Hematopoietic multipotent progenitor cell treated with erythropoietin and hydrocortisone succinate and interleukin-3 and kit ligand, for 15 days (in vitro differentiated cells): ENCODE data around the gene OPA1.

ENCODE experiments used
- DNase-seq: peaks from one replicate; pipeline ENCODE4 v3.0.0-alpha.2; 2015; ENCODE audit warnings: low spot score

Gene OPA1

DNA sequence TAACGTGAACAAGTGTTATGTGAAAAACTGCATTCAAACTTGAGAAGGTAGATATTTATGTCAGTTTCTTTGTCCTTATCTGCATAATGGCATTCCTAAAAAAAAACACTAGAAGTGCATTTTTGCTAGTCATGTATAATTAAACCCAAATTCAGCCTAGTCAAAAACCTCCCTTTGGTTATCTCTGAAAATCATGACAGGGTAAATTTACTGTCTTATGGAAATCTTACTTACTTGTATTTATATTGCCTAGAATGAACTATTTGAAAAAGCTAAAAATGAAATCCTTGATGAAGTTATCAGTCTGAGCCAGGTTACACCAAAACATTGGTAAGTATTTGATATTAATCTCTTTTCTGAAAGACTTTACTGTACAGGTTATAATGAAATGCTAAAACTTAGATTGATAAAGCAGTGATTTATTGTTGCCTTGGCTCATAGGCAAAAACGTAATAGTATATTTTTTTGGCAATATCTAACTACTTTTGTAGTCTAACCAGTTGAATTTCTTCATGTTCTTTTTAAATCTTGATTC is 55.6 kb downstream of the OPA1 start:
- DNase-seq = no peak

DNA sequence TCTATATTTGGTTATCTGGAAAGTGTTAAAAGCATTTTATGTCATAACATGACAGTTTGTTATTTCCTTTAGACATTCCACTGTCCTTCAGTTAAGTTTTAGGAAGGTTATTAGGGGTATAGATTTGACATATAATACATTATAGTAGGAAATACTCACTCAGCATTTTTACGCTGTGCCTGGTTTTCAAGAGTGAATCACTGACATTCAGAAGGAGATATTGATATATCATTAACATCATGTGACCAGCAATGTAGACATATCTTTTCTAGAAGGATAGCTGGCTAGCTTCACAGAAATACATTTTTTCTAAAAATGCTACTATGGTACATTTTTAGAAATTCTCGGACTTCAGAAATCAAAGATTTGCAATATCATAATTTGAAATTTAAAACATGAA is 57.6 kb downstream of the OPA1 start:
- DNase-seq = no peak

- DNase-seq = peak; percentile 63
Observed at GRCh38 chr3:193655831-193656433, 62.9 kb downstream of the OPA1 start.

- peak; percentile 88 for DNase-seq
Observed at GRCh38 chr3:193656445-193656844, 63.4 kb downstream of the OPA1 start.

DNA sequence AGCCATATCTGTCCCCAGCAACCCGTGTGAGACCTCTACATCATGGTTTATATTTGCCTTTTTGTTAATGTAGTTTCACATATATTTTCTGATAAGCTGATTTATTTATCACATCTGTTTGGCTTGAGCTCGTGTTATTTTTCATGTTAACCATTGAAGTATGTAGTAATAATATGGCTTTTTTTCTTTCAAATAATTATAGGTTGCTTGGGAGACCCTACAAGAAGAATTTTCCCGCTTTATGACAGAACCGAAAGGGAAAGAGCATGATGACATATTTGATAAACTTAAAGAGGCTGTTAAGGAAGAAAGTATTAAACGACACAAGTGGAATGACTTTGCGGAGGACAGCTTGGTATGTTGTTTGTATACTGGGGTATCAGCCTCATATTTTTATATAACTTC is 63.9 kb downstream of the OPA1 start:
- DNase-seq = peak; percentile 70

DNA sequence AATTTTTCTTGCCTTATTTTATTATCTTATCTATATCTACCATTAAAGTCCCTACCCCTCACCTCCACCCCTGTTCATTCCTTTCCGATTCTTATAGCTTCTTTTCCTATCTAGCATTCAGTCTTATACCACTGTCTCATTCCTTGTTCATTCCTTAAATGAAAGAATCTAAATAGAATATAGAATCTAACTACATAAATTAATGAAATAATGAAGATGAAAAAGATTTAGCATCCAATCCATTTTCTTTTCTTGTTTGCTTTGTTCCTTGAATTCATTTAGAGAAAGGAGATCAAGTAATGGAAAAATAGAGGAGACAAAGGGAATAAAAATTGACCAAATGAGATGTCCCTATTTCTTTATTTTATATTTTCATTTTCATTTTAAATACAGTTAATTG is 67.2 kb downstream of the OPA1 start:
- no peak for DNase-seq

DNA sequence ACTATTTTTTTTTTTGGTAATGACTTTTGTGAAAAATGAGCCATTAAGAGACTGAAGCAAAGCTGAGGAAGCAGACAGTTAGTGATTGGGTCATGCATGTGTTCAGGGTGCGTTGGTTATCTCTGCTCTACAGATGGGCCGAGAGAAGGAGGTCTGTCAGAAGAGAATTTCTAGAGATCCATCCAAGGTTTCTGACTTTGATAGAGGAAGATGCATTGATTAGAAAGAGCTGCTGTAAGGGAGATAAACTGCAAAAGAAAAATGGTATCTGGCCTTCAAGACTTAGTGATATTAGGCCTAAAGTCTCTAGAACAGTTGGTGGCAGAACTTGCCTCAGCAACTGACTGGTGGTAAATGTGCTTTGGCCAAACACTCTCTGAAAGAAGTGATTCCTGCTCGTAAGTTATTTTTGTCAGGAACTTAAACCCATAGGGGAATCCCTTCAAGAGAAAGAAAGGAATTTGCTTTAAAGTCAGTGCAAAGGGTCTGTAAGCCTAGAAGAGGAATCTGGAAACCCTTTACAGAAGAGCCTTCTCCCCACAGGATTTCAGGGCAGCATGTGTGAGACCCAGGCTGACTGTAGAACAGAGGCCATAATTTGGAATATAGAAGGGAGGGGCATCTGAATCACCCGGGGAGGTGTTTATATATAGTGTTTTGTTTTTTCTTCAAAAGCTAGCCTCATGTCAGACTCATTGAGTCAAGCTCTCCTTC is 67.8 kb downstream of the OPA1 start:
- peak; percentile 94 for DNase-seq

- peak; percentile 32 for DNase-seq
Observed at GRCh38 chr3:193662757-193663322, 69.8 kb downstream of the OPA1 start.

- DNase-seq = peak; percentile 70
Observed at GRCh38 chr3:193665370-193665989, 72.5 kb downstream of the OPA1 start.

DNA sequence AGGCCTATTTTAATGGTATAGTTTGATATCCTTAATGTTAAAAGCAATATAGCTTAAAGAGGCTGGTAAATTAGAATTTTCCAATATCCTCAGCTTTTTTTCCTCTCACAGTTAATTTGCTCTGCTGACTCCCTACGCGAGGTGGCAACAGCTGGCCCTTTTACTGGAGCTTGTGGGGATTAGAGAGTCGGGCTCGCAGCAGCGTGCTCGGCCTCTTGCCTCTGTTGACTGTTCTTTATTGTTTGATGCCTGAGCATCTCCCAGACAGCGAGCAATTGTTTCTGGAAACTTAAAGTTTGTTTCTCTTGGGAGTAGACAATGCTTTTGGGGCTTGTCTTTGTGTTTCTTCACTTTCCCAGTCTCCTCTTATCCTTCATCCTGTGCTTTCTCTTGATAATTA is 80.8 kb downstream of the OPA1 start:
- DNase-seq = no peak

DNA sequence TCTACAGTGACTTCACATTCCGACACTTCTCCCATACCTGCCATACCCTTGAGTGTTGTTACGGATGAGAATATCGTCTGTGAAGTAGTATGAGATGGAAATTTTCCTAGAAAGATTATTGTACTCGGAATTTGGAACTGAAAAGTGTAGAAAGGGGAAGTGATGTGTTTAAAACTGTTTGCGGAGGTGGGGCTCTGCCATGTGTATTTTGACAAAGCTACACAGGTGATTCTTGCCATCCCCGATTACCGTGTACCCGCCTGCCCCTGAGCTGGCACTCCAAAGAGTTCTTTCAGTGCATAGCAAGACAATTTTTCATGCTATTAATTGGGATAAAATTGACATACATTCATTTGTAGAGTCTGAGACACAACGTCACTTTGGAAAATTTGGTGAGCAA is 81.7 kb downstream of the OPA1 start:
- no peak for DNase-seq

GRCh38 chr3:193677734-193678133 is 84.7 kb downstream of the OPA1 start:
- DNase-seq = no peak

GRCh38 chr3:193680220-193680619 is 87.2 kb downstream of the OPA1 start:
- no peak for DNase-seq

DNA sequence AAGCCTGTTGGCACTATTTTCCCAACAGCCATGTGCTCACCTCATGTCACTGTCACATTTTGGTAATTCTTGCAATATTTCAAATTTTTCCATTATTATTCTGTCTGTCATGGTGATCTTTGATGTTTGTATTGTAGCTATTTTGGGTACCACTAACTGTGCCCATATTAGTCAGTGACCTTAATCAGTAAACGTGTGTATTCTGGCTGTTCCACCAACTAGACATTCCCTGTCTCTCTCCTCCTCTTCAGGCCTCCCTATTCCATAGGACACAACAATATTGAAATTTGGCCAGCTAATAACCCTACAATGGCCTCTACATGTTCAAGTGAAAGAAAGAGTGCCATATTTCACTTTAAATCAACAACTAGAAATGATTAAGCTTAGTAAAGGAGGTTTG is 88.6 kb downstream of the OPA1 start:
- no peak for DNase-seq

DNA sequence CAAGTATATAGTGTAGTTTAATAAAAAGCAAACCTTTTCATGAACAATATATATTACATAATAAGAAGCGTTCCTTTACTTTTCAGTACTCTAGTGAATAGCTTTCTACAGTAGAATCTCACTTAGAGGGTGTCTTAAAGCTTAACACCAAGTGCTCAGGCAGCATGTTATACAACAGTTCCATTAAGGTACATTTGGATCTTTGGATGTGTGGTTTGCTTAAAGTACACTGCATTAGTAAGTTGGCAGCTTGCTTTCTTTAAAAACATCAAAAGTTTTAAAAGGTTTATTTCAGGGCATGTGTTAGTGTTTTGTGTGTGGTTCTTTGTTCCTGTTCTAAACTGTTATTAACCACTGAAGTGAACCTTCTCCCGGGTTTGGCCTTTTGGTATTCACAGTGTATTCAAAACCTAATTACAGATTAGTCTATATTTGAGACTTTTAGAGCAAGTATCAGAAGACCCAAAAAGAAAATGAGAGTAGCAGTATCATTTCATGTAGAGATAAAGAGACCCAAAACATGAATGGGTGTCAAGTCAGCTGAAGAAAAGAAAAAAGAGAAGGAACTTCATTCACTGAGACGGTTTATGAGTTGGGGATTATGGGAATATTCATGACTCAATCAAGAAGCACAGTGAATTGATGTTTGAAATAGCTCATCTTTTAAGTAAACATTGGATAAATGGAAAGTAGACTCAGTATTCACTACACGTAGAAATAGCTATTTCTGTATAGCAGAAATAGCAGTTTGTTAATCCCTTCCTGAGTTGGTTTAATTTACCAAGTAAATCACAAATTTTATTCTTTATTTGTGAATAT is 93.9 kb downstream of the OPA1 start:
- no peak for DNase-seq

GRCh38 chr3:193688834-193689714 is 96.1 kb downstream of the OPA1 start:
- peak; percentile 43 for DNase-seq

DNA sequence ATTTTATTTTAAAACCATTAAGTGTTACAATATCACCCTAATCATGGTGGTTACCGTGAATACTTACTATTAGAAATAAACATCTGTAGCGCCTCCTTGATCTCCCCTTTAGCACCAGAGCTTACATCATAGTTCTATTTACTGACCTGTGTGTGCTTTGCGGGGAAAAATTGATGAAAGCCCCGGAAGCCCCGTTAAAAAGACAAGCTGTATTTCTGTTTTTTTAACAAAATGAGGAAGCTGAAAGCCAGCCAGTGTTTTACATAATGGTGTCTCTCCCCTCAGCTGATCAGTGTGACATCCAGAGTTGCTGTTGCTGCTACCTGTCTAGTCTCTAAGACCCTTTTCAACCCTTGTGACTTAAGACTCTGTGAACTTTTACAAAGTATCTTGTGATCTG is 100.8 kb downstream of the OPA1 start:
- no peak for DNase-seq

GRCh38 chr3:193701953-193702635 is 109.1 kb downstream of the OPA1 start:
- DNase-seq = no peak

- no peak for DNase-seq
Observed at GRCh38 chr3:193702967-193703366, 110.0 kb downstream of the OPA1 start.

DNA sequence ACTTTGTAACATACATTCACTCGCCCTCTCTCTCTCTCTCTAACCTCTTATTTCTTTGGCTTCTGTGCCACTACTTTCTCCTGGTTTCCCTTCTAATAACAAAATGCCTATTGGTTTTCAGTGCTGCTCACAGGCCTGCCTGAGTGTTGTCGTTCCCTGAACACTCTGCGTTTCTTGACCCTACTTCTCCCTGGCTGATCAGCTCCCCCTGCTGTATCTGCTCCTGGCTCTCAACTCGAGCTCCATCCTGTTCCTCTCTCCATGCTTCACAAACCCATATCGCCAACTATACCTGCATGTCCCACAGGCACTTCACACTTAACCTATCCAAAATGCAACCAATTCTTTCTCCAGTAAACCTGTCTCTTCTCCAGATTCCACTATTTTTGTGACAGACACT is 111.4 kb downstream of the OPA1 start:
- peak; percentile 23 for DNase-seq
